HEK293T (cell line): ENCODE measurements around the gene CNTN5.

ENCODE experiments used
- CTCF ChIA-PET: fragments of 350-600 bp; formaldehyde crosslinking; extraction: SDS; loops from one replicate; lab custom pipeline; 2021; ENCODE audit warnings: antibody characterized with exemption, inconsistent platforms; lab: Yijun Ruan, JAX
- POLR2A ChIA-PET: fragments of 350-600 bp; formaldehyde crosslinking; extraction: SDS; loops from one replicate; lab custom pipeline; 2020; ENCODE audit warnings: antibody characterized with exemption, inconsistent platforms; lab: Yijun Ruan, JAX
- DNase-seq: peaks from one replicate; pipeline ENCODE4 v3.0.0; 2012; ENCODE audit warnings: mixed read lengths; ENCODE audit errors: extremely low spot score
- ARNT ChIP-seq: fragments of 450-650 bp; IDR thresholded peaks from 2 replicates; pipeline ENCODE4 v1.6.1; 2017; ENCODE audit warnings: mild to moderate bottlenecking
- BHLHE40 ChIP-seq: fragments of 450-650 bp; IDR thresholded peaks from 2 replicates; pipeline ENCODE4 v1.6.1; 2016; ENCODE audit warnings: mild to moderate bottlenecking, moderate library complexity, borderline replicate concordance
- CTBP1 ChIP-seq: fragments of 450-650 bp; IDR thresholded peaks from 2 replicates; pipeline ENCODE4 v1.6.1; 2016; ENCODE audit warnings: borderline replicate concordance
- ELF4 ChIP-seq: fragments of 450-650 bp; IDR thresholded peaks from 2 replicates; pipeline ENCODE4 v1.6.1; 2017; ENCODE audit warnings: antibody characterized with exemption
- FOXA1 ChIP-seq: fragments of 450-650 bp; IDR thresholded peaks from 2 replicates; pipeline ENCODE4 v1.6.1; 2016; ENCODE audit warnings: mild to moderate bottlenecking
- FOXK2 ChIP-seq: fragments of 450-650 bp; IDR thresholded peaks from 2 replicates; pipeline ENCODE4 v1.6.1; 2016; ENCODE audit warnings: mild to moderate bottlenecking
- FOXM1 ChIP-seq: fragments of 450-650 bp; IDR thresholded peaks from 2 replicates; pipeline ENCODE4 v1.6.1; 2017; ENCODE audit warnings: mild to moderate bottlenecking, borderline replicate concordance
- HDGF ChIP-seq: fragments of 450-650 bp; IDR thresholded peaks from 2 replicates; pipeline ENCODE4 v1.6.1; 2017; ENCODE audit warnings: antibody characterized with exemption, borderline replicate concordance
- L3MBTL2 ChIP-seq: fragments of 450-650 bp; conservative IDR thresholded peaks from 2 replicates; pipeline ENCODE4 v1.6.1; 2016; ENCODE audit warnings: mild to moderate bottlenecking
- LEF1 ChIP-seq: fragments of 450-650 bp; IDR thresholded peaks from 2 replicates; pipeline ENCODE4 v1.6.1; 2017; ENCODE audit warnings: mild to moderate bottlenecking, borderline replicate concordance
- NFRKB ChIP-seq: fragments of 450-650 bp; IDR thresholded peaks from 2 replicates; pipeline ENCODE4 v1.6.1; 2016; ENCODE audit warnings: mild to moderate bottlenecking, moderate library complexity
- SP1 ChIP-seq: fragments of 450-650 bp; IDR thresholded peaks from 2 replicates; pipeline ENCODE4 v1.6.1; 2017
- SUZ12 ChIP-seq: fragments of 450-650 bp; IDR thresholded peaks from 2 replicates; pipeline ENCODE4 v1.6.1; 2016; ENCODE audit warnings: mild to moderate bottlenecking
- TARDBP ChIP-seq: fragments of 450-650 bp; IDR thresholded peaks from 2 replicates; pipeline ENCODE4 v1.6.1; 2016
- ZNF384 ChIP-seq: fragments of 450-650 bp; IDR thresholded peaks from 2 replicates; pipeline ENCODE4 v1.6.1; 2016
- TF ChIP-seq, protein P1 (sequence below): fragments of 450-650 bp; IDR thresholded peaks from 2 replicates; pipeline ENCODE4 v1.6.1; 2016

CNTN5 gene

DNA sequence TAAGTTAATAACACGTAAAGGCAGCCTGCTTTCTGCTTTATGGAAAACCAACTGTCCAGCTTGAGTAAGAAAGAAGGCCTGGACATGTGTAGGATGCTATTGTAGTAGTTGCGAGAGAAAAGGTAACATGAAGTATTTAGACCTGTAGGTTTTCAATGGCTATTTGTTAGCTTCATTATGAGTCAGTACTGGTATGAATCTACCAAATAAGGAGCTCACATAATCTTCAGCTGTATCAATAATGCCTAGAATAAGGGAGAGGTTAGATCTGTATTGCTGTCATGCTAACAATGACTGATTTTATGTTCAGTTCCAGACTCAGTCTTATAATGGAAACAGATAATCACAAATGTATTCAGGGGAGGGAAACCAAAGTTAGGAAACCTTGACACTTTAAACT, 550.3 kb downstream of the CNTN5 start:
- POLR2A ChIA-PET, result no interaction called here
- DNase-seq, result no peak
- TF ChIP-seq ZNF384 (no peak), NFRKB (no peak), FOXM1 (no peak), SP1 (no peak), CTBP1 (no peak), LEF1 (no peak), ELF4 (no peak), HDGF (no peak), FOXK2 (no peak), SUZ12 (no peak), BHLHE40 (no peak), L3MBTL2 (no peak), TARDBP (no peak), ARNT (no peak), FOXA1 (no peak)
- TF ChIP-seq, protein P1, sequence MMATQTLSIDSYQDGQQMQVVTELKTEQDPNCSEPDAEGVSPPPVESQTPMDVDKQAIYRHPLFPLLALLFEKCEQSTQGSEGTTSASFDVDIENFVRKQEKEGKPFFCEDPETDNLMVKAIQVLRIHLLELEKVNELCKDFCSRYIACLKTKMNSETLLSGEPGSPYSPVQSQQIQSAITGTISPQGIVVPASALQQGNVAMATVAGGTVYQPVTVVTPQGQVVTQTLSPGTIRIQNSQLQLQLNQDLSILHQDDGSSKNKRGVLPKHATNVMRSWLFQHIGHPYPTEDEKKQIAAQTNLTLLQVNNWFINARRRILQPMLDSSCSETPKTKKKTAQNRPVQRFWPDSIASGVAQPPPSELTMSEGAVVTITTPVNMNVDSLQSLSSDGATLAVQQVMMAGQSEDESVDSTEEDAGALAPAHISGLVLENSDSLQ, result no peak
- CTCF ChIA-PET, result no interaction called here

DNA sequence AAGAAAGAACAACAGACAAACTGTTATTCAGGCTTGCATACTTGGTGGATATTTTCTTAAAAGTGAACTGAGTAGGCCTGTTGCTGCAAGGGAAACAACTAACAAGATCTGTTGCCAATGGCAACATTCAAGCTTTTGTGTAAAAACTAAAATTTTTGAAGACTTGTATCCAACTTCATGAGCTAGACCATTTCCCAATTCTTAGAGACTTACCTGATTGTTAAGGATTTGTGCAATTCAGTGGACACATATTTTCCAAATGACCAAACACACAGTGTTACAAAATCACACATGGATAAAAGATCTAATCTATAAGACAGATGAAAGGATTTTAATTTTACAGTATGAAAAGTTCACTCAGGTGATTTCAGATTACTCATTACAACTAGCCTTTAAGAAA, 564.1 kb downstream of the CNTN5 start:
- ChIA-PET CTCF (no interaction called here), POLR2A (no interaction called here)
- TF ChIP-seq SUZ12, result no peak
- no peak for TF ChIP-seq ELF4
- no peak for TF ChIP-seq LEF1
- TF ChIP-seq SP1, result no peak
- TF ChIP-seq HDGF, result no peak
- TF ChIP-seq FOXK2, result no peak
- TF ChIP-seq FOXM1, result no peak
- no peak for TF ChIP-seq NFRKB
- TF ChIP-seq FOXA1, result no peak
- TF ChIP-seq L3MBTL2, result no peak
- no peak for TF ChIP-seq ARNT
- no peak for TF ChIP-seq TARDBP
- no peak for TF ChIP-seq ZNF384
- TF ChIP-seq BHLHE40, result no peak
- TF ChIP-seq CTBP1, result no peak
- TF ChIP-seq, protein P1, result no peak

DNA sequence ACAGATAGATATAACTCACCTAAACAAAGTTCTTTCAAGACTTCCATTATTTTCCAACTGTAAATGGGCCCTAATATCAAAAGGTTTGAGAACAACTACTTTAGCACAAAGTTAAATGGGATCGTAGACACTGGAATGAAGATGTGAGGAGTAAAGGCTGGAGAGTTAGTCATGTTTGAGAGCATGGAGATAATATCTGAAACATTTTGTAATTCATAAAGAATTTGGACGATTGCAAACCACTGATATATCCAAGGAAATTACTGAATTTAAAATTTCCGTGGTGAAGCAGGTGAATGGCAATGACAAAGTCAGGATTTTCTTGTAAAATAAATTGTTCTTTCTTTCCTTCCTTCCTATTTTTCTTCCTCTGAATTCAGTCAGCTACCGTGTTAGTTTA, 564.9 kb downstream of the CNTN5 start:
- TF ChIP-seq FOXM1, result no peak
- no peak for TF ChIP-seq NFRKB
- TF ChIP-seq ZNF384, result no peak
- no peak for TF ChIP-seq HDGF
- TF ChIP-seq FOXA1, result no peak
- no peak for TF ChIP-seq ELF4
- TF ChIP-seq ARNT, result no peak
- TF ChIP-seq CTBP1, result no peak
- TF ChIP-seq SP1, result no peak
- TF ChIP-seq FOXK2, result no peak
- no peak for TF ChIP-seq SUZ12
- no peak for TF ChIP-seq TARDBP
- TF ChIP-seq, protein P1, result no peak
- TF ChIP-seq L3MBTL2, result no peak
- DNase-seq, result no peak
- ChIA-PET POLR2A (no interaction called here), CTCF (no interaction called here)

More for the DNA sequence above, 564.1 kb downstream of the CNTN5 start:
- DNase-seq, result no peak

DNA sequence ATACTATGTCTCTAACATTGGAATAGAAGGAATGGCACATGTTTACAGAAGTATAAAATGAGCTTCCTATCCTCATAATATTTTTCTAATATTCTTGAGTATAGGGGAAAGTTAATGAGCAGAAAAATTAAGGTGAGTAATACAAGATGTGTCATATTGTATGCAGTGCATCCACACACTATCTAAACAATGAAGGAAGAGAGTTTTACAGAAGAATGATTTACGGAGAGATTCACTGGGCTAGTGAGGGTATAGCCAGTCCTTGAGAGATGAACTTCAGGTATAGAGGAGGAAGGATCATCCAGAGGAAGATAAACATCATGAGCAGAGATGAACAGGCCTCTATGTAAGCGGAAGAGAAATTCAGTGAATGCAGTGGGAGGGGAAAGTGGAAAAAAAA, 569.0 kb downstream of the CNTN5 start:
- no peak for DNase-seq
- TF ChIP-seq SUZ12, result no peak
- TF ChIP-seq ELF4, result no peak
- ChIA-PET POLR2A (no interaction called here), CTCF (no interaction called here)

GRCh38 chr11:99592266-99592665, 571.5 kb downstream of the CNTN5 start:
- no peak for TF ChIP-seq L3MBTL2
- no peak for TF ChIP-seq ZNF384
- no peak for TF ChIP-seq FOXK2
- no peak for TF ChIP-seq FOXA1
- no peak for TF ChIP-seq FOXM1
- TF ChIP-seq ARNT, result no peak
- no peak for TF ChIP-seq ELF4
- no peak for TF ChIP-seq SUZ12
- no peak for TF ChIP-seq LEF1
- no peak for TF ChIP-seq NFRKB
- TF ChIP-seq TARDBP, result no peak
- ChIA-PET CTCF (no interaction called here), POLR2A (no interaction called here)
- no peak for DNase-seq

DNA sequence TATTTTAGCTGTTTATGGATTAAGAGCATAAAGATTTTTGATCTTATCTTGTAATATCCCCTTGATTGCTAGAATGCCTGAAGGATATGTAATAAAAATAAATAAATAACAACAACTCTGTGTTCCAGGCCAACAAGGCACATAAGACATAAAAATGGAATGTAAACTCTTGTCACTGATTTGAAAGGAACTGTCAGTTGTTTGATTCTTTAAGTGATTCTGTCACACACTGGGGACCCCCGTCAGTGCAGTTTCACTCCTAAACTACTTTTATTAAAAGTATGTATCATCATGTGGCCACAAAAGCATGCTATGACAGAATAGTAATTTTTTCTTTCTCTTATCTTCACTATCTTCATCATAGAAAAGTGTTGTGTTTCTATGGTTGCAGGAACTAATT, 572.4 kb downstream of the CNTN5 start:
- DNase-seq, result no peak
- POLR2A ChIA-PET, result no interaction called here
- CTCF ChIA-PET, result no interaction called here
- TF ChIP-seq BHLHE40, result no peak

DNA sequence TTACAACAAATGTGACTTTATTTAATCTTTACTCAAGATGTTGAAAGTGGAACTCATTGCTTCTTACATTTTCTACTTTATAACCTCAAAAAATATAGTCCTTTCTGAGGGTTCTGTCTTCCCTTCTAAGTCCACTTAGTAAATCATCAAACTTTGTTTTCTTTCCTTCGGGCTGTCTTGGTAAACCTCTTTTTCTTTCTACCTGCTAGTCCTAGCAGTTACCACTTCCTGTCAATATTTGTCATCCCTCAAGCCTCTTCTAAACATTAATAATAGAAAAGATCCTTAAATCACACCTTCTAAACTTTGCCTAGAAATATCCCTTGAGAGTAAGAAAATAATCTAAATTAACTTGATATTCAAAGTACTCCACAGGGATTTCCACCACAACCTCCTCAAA, 580.4 kb downstream of the CNTN5 start:
- DNase-seq, result no peak
- TF ChIP-seq FOXA1 (no peak), HDGF (no peak), FOXM1 (no peak), SUZ12 (no peak), TARDBP (no peak), FOXK2 (no peak), SP1 (no peak), BHLHE40 (no peak), ZNF384 (no peak), CTBP1 (no peak), L3MBTL2 (no peak), ARNT (no peak), NFRKB (no peak), LEF1 (no peak), ELF4 (no peak)
- TF ChIP-seq, protein P1, result no peak
- ChIA-PET POLR2A (no interaction called here), CTCF (no interaction called here)
